Natural killer cell (primary cell): ENCODE results near the gene WNT1. TPM values are rescaled to one million over a fixed set of nuclear protein-coding genes. Genes with fewer than 3 reads are reported as not detected.

Experiments used
- ATAC-seq, 3 donors: fragments of 150-1000 bp in 2 of 3; fragments of 200-7000 bp in 1 of 3; cut with Tn5 transposase; 1 replicate in 1 of 3; 2 replicates in 2 of 3; pipeline ENCODE4 v1.10.0; 2021; ENCODE audit warnings: mild to moderate bottlenecking in 2 of 3, moderate library complexity in 2 of 3
- DNase-seq, 2 donors: peaks; one replicate each; pipeline versions ENCODE4 v3.0.0 to v3.0.0-alpha.2; 2013 to 2021; ENCODE audit warnings: mixed read lengths in 1 of 2
- H3K27ac ChIP-seq: one replicate; pipeline ENCODE4 v1.5.1; 2013; ENCODE audit warnings: mild to moderate bottlenecking, low read length
- H3K27me3 ChIP-seq: one replicate; pipeline ENCODE4 v1.6.1; 2013; ENCODE audit warnings: low read length; ENCODE audit not compliant: control insufficient read depth, insufficient read depth
- H3K36me3 ChIP-seq: one replicate; pipeline ENCODE4 v1.6.1; 2013; ENCODE audit warnings: low read length; ENCODE audit not compliant: control insufficient read depth, insufficient read depth
- H3K4me1 ChIP-seq: one replicate; pipeline ENCODE4 v1.6.1; 2013; ENCODE audit warnings: low read length; ENCODE audit not compliant: control insufficient read depth, insufficient read depth
- H3K4me3 ChIP-seq: one replicate; pipeline ENCODE4 v1.5.1; 2013; ENCODE audit warnings: low read length
- H3K9me3 ChIP-seq: one replicate; pipeline ENCODE4 v1.6.1; 2013; ENCODE audit warnings: low read length; ENCODE audit not compliant: control insufficient read depth, insufficient read depth
- H3K27ac Mint-ChIP-seq, 2 donors: one replicate each; pipeline ENCODE4 v1.8.0; 2022; ENCODE audit warnings: mild to moderate bottlenecking in 2 of 2, mixed read lengths in 2 of 2, moderate library complexity in 1 of 2
- H3K27me3 Mint-ChIP-seq, 2 donors: one replicate each; pipeline ENCODE4 v1.8.0; 2022; ENCODE audit warnings: low read depth in 2 of 2, mixed read lengths in 2 of 2
- H3K36me3 Mint-ChIP-seq: one replicate; pipeline ENCODE4 v1.8.0; 2022; ENCODE audit warnings: mixed read lengths
- H3K4me1 Mint-ChIP-seq, 2 donors: one replicate each; pipeline ENCODE4 v1.8.0; 2022; ENCODE audit warnings: mixed read lengths in 2 of 2
- H3K4me3 Mint-ChIP-seq: one replicate; pipeline ENCODE4 v1.8.0; 2022; ENCODE audit warnings: mild to moderate bottlenecking, moderate library complexity, mixed read lengths
- H3K9me3 Mint-ChIP-seq, 2 donors: one replicate each; pipeline ENCODE4 v1.8.0; 2022; ENCODE audit warnings: mixed read lengths in 2 of 2
- WGBS: methylation state at CpG from one replicate; pipeline ENCODE4 v1.1.7; 2013; ENCODE audit warnings: missing lambda C conversion rate; ENCODE audit not compliant: insufficient coverage; 5-methylcytosine and 5-hydroxymethylcytosine counted together
- intact Hi-C: fragments of 100-400 bp; cut with micrococcal nuclease; formaldehyde crosslinking; loops from one replicate; pipeline ENCODE4 v1.14.2; 2022
- total RNA-seq, 4 donors: library from RNA; stranded (reverse); fragments of 120-200 nt in 1 of 4; gene quantifications; one replicate each; pipeline versions ENCODE4 v1.2.3 to v1.2.4, GENCODE V29; 2013 to 2022
- TF ChIP-seq, protein P1 (sequence below): fragments of 200-600 bp; IDR thresholded peaks from one replicate; pipeline ENCODE4 v1.8.0; 2022; ENCODE audit warnings: antibody characterized with exemption

Gene WNT1
- total RNA-seq, 3 donors from 2014 or later (not counting 1 experiment from before 2014, with no cell fraction given) = 1.1 to 2.0 (median 1.7) TPM

DNA sequence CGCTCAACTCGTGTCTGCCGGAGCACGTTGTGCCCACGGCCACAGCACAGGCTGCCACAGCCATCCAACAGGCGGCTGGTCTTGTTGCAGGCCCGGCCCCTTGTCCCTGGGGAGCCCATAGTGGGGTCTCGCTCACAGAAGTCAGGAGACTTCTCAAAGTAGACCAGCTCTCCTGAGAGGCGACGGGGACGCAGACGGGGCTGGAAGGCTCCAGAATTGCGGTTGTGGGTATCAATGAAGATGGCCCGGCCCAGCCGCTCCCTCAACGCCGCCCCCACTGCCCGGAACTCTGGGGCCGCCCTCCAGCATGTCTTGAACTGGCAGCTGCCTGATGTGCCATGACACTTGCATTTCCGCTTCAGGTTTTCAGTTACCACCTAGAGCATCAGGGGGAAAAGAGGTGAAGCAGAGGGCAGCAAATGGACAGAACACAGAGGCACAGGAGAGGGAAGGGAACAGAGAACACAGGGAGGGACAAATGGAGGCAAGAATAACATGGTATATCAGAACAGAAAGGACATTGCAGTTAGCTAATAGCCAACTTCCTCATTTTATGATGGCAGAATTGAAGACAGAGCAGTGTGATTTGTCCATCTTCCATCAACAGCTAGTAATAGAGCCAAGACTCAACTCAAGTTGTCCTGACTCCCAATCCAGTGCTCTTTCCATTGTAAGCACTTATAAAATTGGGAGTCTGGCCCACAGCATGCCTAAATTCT lies 11.8 kb upstream of the WNT1 start:
- Mint-ChIP-seq H3K36me3 (no peaks in the 10 kb centered on the region), H3K4me1 (peaks cover 13 to 19% of the 10 kb centered on the region in 2 donors), H3K27ac (no peak overlapping the region), H3K9me3 (no peaks in the 10 kb centered on the region), H3K4me3 (no peak overlapping the region), H3K27me3 (peaks cover 11 to 17% of the 10 kb centered on the region in 2 donors)
- TF ChIP-seq, protein P1, sequence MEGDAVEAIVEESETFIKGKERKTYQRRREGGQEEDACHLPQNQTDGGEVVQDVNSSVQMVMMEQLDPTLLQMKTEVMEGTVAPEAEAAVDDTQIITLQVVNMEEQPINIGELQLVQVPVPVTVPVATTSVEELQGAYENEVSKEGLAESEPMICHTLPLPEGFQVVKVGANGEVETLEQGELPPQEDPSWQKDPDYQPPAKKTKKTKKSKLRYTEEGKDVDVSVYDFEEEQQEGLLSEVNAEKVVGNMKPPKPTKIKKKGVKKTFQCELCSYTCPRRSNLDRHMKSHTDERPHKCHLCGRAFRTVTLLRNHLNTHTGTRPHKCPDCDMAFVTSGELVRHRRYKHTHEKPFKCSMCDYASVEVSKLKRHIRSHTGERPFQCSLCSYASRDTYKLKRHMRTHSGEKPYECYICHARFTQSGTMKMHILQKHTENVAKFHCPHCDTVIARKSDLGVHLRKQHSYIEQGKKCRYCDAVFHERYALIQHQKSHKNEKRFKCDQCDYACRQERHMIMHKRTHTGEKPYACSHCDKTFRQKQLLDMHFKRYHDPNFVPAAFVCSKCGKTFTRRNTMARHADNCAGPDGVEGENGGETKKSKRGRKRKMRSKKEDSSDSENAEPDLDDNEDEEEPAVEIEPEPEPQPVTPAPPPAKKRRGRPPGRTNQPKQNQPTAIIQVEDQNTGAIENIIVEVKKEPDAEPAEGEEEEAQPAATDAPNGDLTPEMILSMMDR = no peak
- WGBS = 83% methylated on average over 20 of the region's 20 CpGs
- no peak for ATAC-seq
- Histone ChIP-seq H3K27me3 (peaks cover 17% of the 10 kb centered on the region), H3K4me1 (peaks cover 23% of the 10 kb centered on the region), H3K9me3 (no peaks in the 10 kb centered on the region), H3K27ac (no peak overlapping the region), H3K36me3 (no peaks in the 10 kb centered on the region), H3K4me3 (no peak overlapping the region)
- DNase-seq = no peak
- intact Hi-C loops = no loop called here

DNA sequence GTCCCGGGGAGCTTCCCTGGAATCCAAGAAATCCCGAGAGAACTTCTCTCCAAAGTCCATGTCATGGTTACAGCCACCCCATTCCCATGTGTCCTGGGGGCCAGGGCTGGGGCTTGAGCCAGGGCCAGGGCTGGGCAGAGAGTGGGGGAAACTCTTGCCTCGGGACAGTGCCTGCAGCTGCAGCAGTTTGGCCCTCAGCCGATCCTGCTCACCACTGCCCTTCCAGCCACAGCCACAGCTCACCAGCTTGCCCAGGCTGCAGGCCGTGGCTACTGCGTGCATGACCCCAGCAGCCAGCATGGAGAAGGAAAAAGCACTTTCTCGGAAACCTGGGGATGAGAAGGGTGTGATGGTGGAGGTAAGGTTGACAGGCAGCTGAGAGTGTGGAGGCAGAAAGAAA lies 10.1 kb upstream of the WNT1 start:
- H3K36me3 ChIP-seq = no peaks in the 10 kb centered on the region
- peaks cover 33% of the 10 kb centered on the region for H3K27me3 ChIP-seq
- intact Hi-C loops = no loop called here
- Mint-ChIP-seq H3K27ac (no peak overlapping the region), H3K4me3 (no peak overlapping the region), H3K4me1 (peaks cover 29 to 35% of the 10 kb centered on the region in 2 donors), H3K36me3 (no peaks in the 10 kb centered on the region), H3K27me3 (peaks cover 19 to 25% of the 10 kb centered on the region in 2 donors), H3K9me3 (no peaks in the 10 kb centered on the region)
- TF ChIP-seq, protein P1 = no peak
- peaks cover 40% of the 10 kb centered on the region for H3K4me1 ChIP-seq
- ATAC-seq (no peak), DNase-seq (no peak)
- no peak overlapping the region for H3K4me3 ChIP-seq
- no peaks in the 10 kb centered on the region for H3K9me3 ChIP-seq
- 94% methylated on average over 7 of the region's 7 CpGs for WGBS
- H3K27ac ChIP-seq = no peak overlapping the region

DNA sequence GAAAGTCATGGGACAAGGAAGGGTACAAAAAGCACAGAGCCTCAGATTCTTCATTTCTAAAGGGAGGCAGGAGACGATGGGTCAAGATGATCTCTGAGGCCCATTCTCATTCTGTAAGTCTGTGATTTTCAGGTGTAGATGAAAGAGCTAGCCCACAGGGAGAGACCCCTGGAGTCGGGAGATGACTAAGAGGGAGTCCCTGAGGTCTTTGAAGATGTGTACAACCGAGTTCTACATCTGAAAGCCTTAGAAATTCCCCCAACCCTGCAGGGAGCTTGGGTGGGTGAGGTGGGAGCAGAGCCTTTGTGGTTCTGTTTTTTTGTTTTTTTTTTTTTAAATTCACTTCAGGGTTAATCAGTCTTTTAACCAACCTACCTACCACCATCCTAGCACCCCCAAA lies 9.7 kb upstream of the WNT1 start:
- DNase-seq = no peak
- H3K27ac ChIP-seq = no peak overlapping the region
- intact Hi-C loops = no loop called here
- Mint-ChIP-seq H3K4me1 (peaks cover 29 to 40% of the 10 kb centered on the region in 2 donors), H3K4me3 (no peak overlapping the region), H3K9me3 (no peaks in the 10 kb centered on the region), H3K36me3 (no peaks in the 10 kb centered on the region), H3K27ac (no peak overlapping the region), H3K27me3 (peaks cover 19 to 25% of the 10 kb centered on the region in 2 donors)
- no peak overlapping the region for H3K4me3 ChIP-seq
- ATAC-seq = no peak
- H3K36me3 ChIP-seq = no peaks in the 10 kb centered on the region
- 83% methylated on average over 3 of the region's 3 CpGs for WGBS
- H3K27me3 ChIP-seq = peaks cover 38% of the 10 kb centered on the region
- TF ChIP-seq, protein P1 = no peak
- peaks cover 40% of the 10 kb centered on the region for H3K4me1 ChIP-seq
- H3K9me3 ChIP-seq = no peaks in the 10 kb centered on the region
